ENCODE measurements around the gene MEIS2.
"Not testable (repeated sequence)": the region's sequence is repeated elsewhere in the genome, so short reads cannot be mapped to it uniquely, and the experiment has no call there.

The MEIS2 gene

GRCh38 chr15:36999778-37000177 lies 100.6 kb downstream of the MEIS2 start:
- DNase-seq = no peak

- no peak for DNase-seq
Observed at GRCh38 chr15:36996538-36997181, 103.7 kb downstream of the MEIS2 start.

- no peak for DNase-seq
Observed at GRCh38 chr15:36996121-36996520, 104.2 kb downstream of the MEIS2 start.

GRCh38 chr15:36994790-36995189 lies 105.6 kb downstream of the MEIS2 start:
- DNase-seq = no peak

- DNase-seq = no peak
Observed at GRCh38 chr15:36992454-36992853, 107.9 kb downstream of the MEIS2 start.

GRCh38 chr15:36988947-36989346 lies 111.4 kb downstream of the MEIS2 start:
- DNase-seq = no peak

GRCh38 chr15:36982430-36982829 lies 117.9 kb downstream of the MEIS2 start:
- no peak for DNase-seq

GRCh38 chr15:36980281-36980680 lies 120.1 kb downstream of the MEIS2 start:
- DNase-seq = not testable (repeated sequence)

- no peak for DNase-seq
Observed at GRCh38 chr15:36978625-36979024, 121.7 kb downstream of the MEIS2 start.

GRCh38 chr15:36978126-36978525 lies 122.2 kb downstream of the MEIS2 start:
- DNase-seq = no peak

GRCh38 chr15:36977659-36978058 lies 122.7 kb downstream of the MEIS2 start:
- no peak for DNase-seq

GRCh38 chr15:36972704-36973103 lies 127.6 kb downstream of the MEIS2 start:
- DNase-seq = no peak

- DNase-seq = no peak
Observed at GRCh38 chr15:36970522-36970921, 129.8 kb downstream of the MEIS2 start.

GRCh38 chr15:36967929-36968328 lies 132.4 kb downstream of the MEIS2 start:
- DNase-seq = no peak

GRCh38 chr15:36966708-36967107 lies 133.6 kb downstream of the MEIS2 start:
- no peak for DNase-seq

- DNase-seq = no peak
Observed at GRCh38 chr15:36965570-36966342, 134.6 kb downstream of the MEIS2 start.

- DNase-seq = no peak
Observed at GRCh38 chr15:36964626-36965025, 135.7 kb downstream of the MEIS2 start.

- DNase-seq = no peak
Observed at GRCh38 chr15:36961956-36962355, 138.4 kb downstream of the MEIS2 start.

GRCh38 chr15:36960947-36961227 lies 139.5 kb downstream of the MEIS2 start:
- DNase-seq = no peak

GRCh38 chr15:36960179-36960946 lies 140.0 kb downstream of the MEIS2 start:
- DNase-seq = peak; percentile 11

- no peak for DNase-seq
Observed at GRCh38 chr15:36959746-36960145, 140.6 kb downstream of the MEIS2 start.

- no peak for DNase-seq
Observed at GRCh38 chr15:36958606-36959005, 141.7 kb downstream of the MEIS2 start.

- DNase-seq = no peak
Observed at GRCh38 chr15:36954486-36954885, 145.9 kb downstream of the MEIS2 start.

- no peak for DNase-seq
Observed at GRCh38 chr15:36953346-36953745, 147.0 kb downstream of the MEIS2 start.
